GM19372 (cell line): Measurements from ENCODE around the gene PRKCQ.
A peak's percentile ranks its signal among the peaks of the same experiment; 100 is the strongest.

Source experiments
- ATAC-seq: cut with Tn5 transposase; IDR thresholded peaks from one replicate; pipeline ENCODE4 v1.9.1; 2021; ENCODE audit warnings: mild to moderate bottlenecking, low read depth, moderate library complexity; ENCODE audit not compliant: unreplicated experiment

Gene PRKCQ

DNA sequence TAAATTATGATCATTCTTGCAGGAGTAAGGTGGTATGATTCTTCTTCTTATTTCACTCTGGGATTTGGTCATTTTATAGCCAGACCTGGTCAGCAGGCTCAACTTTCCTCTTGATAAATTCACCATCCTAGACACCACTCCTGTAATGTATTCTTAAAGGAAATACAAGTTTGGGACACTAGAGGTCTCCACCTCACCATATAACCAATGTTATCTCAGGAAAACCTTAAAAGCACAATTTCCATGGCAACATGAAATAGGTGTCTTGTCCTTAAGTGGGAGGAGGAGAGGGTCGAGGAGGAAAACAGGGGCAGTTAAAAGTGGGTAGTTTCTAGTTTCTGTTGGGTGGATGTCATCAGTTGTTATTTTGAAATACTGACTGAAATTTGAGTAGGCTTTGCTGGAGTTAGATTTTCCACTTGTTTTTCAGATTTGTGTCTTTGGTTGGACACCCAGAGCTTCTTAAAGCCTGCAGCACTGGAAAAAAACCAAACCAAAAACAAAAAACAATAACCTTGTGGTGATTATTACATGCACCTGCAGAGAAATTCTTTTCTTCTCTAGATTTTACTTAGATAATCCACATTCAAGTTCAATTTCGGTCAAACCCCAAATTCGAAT is 163.1 kb downstream of the PRKCQ start:
- no peak for ATAC-seq

DNA sequence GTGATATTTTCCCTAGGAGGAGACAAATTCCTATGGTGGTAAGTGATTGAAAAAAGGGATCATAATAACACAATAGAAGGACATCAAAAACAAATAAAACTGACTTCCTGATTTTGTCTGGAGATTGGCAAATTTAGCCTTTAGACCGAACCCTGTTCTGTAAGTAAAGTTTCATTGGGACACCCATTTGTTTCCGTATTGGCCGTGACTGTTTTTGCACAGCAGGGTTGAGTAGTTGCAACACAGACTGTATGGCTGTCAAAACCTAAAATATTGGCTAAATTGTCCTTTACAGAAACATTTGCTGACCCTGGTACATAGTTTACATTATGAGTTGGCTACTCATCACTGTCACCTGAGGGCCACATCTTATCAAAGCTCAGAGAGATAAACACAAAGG is 168.6 kb downstream of the PRKCQ start:
- no peak for ATAC-seq

- no peak for ATAC-seq
Observed at GRCh38 chr10:6410830-6411229, 169.2 kb downstream of the PRKCQ start.

DNA sequence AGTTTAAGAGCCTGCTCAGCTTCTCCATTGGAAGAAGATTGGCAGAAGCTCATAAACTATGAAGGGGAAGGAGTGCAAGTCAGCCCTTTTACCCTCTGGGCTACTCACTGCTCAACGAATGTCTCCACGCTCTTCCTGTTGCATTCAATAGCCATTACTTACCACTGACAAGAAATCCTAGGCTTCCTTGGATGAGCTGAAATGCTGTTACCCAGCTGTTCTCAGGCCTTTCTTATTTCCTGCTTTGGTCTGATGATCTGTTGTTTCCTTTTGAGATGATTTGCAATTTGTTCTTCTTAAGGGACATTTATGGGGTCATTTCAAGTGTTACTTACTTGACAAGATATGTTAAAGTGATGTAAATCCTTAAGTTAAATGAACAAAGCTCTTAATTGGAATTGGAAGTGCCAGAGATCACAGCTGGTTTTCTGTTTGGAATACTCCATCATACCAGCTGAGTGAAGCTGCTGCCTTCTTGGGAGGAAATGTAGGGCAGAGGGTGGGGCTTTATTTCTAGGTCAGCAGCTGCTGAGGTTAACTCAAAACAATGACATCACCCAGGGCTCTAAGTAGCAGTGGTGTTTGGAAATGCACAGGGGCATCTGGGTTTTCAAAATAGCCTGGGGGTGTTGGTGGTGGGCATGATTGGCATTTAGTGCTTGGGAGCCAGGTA is 170.0 kb downstream of the PRKCQ start:
- ATAC-seq: no peak

- no peak for ATAC-seq
Observed at GRCh38 chr10:6408799-6409198, 171.3 kb downstream of the PRKCQ start.

GRCh38 chr10:6407034-6407721 is 172.9 kb downstream of the PRKCQ start:
- ATAC-seq: no peak

GRCh38 chr10:6406220-6407033 is 173.6 kb downstream of the PRKCQ start:
- no peak for ATAC-seq

DNA sequence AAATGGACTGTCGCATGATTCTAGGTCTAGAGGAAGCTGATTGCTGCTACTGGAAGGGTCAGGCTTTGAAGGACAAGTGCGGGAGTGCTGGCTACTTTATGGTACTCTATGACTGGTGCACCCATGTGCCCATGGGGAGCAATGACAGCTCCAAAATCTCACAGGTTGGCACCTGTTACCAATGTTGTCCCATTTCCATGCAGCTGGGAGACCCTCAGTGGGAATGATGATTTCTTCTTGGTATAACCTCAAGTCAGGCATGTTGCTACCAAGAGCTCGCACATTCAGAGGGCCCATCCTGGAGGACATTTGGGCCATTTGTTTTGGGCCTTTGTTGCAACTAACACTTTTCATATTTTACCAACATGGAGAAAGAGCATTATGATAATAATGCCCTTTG is 174.4 kb downstream of the PRKCQ start:
- no peak for ATAC-seq

GRCh38 chr10:6404127-6405072 is 175.7 kb downstream of the PRKCQ start:
- no peak for ATAC-seq

DNA sequence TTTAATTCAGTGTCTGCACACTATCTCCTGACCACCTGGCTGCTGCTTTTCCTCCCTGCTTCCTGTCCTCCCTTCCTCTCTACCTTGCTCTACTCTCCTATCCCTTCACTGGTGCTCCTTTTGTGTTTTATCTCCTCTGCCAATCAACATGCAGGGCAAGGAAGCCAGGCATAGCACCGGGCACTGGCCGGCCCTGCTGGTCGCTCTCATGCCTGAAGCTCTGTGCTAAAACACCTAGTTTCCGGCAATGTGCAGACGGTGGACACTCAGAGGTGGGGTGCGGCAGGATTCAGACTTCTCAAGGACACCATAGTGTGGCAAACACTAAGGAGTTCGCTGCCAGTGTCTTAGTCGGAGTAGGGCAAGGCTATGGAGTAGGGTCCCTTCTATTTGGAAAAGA is 177.1 kb downstream of the PRKCQ start:
- no peak for ATAC-seq

GRCh38 chr10:6402349-6402709 is 177.7 kb downstream of the PRKCQ start:
- no peak for ATAC-seq

- peak; percentile 75 for ATAC-seq
Observed at GRCh38 chr10:6401558-6402348, 178.3 kb downstream of the PRKCQ start.

- no peak for ATAC-seq
Observed at GRCh38 chr10:6400821-6401465, 179.1 kb downstream of the PRKCQ start.

GRCh38 chr10:6400331-6400730 is 179.7 kb downstream of the PRKCQ start:
- ATAC-seq: no peak

- no peak for ATAC-seq
Observed at GRCh38 chr10:6399879-6400278, 180.2 kb downstream of the PRKCQ start.

DNA sequence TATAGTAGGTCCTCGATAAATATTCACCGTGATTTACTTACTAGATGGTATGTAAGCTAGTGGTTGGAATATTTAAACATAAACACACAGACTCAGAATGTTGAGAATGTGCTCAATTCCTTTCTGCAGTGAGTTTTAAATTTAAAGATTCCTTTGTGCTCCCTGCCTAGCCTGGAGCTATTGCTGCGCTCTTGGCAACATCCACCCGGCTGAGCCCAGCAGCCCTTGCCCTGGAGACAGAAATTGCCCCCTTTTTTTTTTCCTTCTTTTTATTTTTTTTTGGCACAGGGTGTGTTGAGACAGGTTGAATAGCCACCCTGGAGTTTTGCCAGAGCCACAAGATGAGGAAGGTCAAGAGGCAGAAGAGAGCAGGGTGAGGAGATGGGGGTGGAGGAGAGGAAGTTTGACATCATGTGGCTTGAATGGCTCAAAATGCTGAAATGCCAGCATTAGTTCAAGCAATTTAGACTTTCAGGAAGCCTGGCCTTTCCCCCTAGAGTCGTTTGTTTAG is 180.8 kb downstream of the PRKCQ start:
- no peak for ATAC-seq

DNA sequence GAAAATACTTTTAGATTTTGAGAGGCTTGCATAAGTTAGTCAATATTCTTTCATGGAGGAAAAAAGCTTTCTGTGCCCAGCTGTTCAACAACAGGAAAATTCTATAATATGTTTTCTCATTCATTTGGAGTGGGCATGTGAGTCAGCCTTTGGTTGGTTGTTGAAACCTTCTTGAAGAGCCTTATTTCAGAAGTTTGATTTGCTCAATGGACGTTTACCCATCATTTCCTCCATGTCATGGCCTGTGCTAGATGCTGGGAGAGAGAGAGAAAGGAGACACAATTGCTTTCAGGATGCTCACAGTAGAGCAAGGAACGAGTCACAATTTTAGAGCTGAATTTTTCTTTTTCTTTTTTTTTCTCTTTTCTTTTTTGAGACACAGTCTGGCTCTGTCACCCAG is 181.7 kb downstream of the PRKCQ start:
- ATAC-seq: no peak

- ATAC-seq: no peak
Observed at GRCh38 chr10:6396652-6397051, 183.4 kb downstream of the PRKCQ start.

GRCh38 chr10:6396226-6396625 is 183.8 kb downstream of the PRKCQ start:
- ATAC-seq: no peak
